ENCODE results near the gene TRRAP. TPM values are rescaled to one million over a fixed set of nuclear protein-coding genes. Genes with fewer than 3 reads are reported as not detected.

The TRRAP gene
- total RNA-seq, 1 experiment from 2014 or later = 55.8 TPM

- Histone ChIP-seq H3K27ac (peak overlapping the region; percentile 52), H3K36me3 (ENCODE audit: low read depth) (peaks cover 56% of the 10 kb centered on the region)
- intact Hi-C loops (cut with micrococcal nuclease; ENCODE audit: unreplicated experiment) = no loop called here
These were observed 172.6 kb downstream of the TRRAP start for GRCh38 chr7:99050971-99051370.

GRCh38 chr7:99054781-99055180 lies 176.4 kb downstream of the TRRAP start:
- Histone ChIP-seq H3K9me3 (ENCODE audit: insufficient read depth, low read depth) (no peaks in the 10 kb centered on the region), H3K9me2 (ENCODE audit: insufficient read depth) (no peaks in the 10 kb centered on the region; the same call in 1 of the 2 replicates), H3K27ac (no peak overlapping the region), H3K27me3 (ENCODE audit: insufficient read depth, low read depth) (no peaks in the 10 kb centered on the region), H3K4me1 (replicated peaks; ENCODE audit: insufficient read depth) (peaks cover 18% of the 10 kb centered on the region), H3F3A (ENCODE audit: insufficient read depth, low read depth) (peaks cover 59% of the 10 kb centered on the region), H3K36me3 (ENCODE audit: low read depth) (peaks cover 56% of the 10 kb centered on the region), H3K4me3 (no peak overlapping the region), H4K20me1 (ENCODE audit: insufficient read depth) (peaks cover 7% of the 10 kb centered on the region; the same call in 1 of the 2 replicates), H3K4me2 (no peak overlapping the region), H2AFZ (no peak overlapping the region), H3K79me2 (ENCODE audit: low read depth) (peaks cover 16% of the 10 kb centered on the region)
- BruUV-seq (replicated peaks) = no TSS peak
- ChIA-PET POLR2A (ENCODE audit: unreplicated experiment) (no interaction called here), CTCF (no interaction called here)
- intact Hi-C loops (cut with micrococcal nuclease; ENCODE audit: unreplicated experiment) = no loop called here
- DNase-seq = no peak
- no peak for TF ChIP-seq EZH2 (IDR thresholded peaks at IDR 0.05; ENCODE audit: low read depth)
- TF ChIP-seq CTCF (conservative IDR thresholded peaks at IDR 0.05) = no peak

More at GRCh38 chr7:99050971-99051370, 172.6 kb downstream of the TRRAP start:
- Histone ChIP-seq H2AFZ (no peak overlapping the region), H3K9me2 (ENCODE audit: insufficient read depth) (no peaks in the 10 kb centered on the region; the same call in 1 of the 2 replicates), H3K4me3 (no peak overlapping the region), H4K20me1 (ENCODE audit: insufficient read depth) (0 out of 2 replicates have a peak, but pooled peaks cover 2% of the 10 kb centered on the region), H3K9me3 (ENCODE audit: insufficient read depth, low read depth) (no peaks in the 10 kb centered on the region), H3K79me2 (ENCODE audit: low read depth) (peaks cover 27% of the 10 kb centered on the region), H3F3A (ENCODE audit: insufficient read depth, low read depth) (peaks cover 76% of the 10 kb centered on the region; the same call in 1 of the 2 replicates), H3K4me2 (no peak overlapping the region; the same call in 1 of the 2 replicates), H3K4me1 (replicated peaks; ENCODE audit: insufficient read depth) (peaks cover 18% of the 10 kb centered on the region), H3K27me3 (ENCODE audit: insufficient read depth, low read depth) (no peaks in the 10 kb centered on the region)
- CTCF ChIA-PET = interaction anchor here (0.7 kb wide), 1 partner anchor 28 kb away, joined by 3 read pairs; no protein-coding TSS in a partner anchor
- BruUV-seq (replicated peaks) = no TSS peak
- no peak for DNase-seq
- POLR2A ChIA-PET (ENCODE audit: unreplicated experiment) = no interaction called here
- TF ChIP-seq EZH2 (IDR thresholded peaks at IDR 0.05; ENCODE audit: low read depth) (no peak), CTCF (conservative IDR thresholded peaks at IDR 0.05) (no peak)

DNA sequence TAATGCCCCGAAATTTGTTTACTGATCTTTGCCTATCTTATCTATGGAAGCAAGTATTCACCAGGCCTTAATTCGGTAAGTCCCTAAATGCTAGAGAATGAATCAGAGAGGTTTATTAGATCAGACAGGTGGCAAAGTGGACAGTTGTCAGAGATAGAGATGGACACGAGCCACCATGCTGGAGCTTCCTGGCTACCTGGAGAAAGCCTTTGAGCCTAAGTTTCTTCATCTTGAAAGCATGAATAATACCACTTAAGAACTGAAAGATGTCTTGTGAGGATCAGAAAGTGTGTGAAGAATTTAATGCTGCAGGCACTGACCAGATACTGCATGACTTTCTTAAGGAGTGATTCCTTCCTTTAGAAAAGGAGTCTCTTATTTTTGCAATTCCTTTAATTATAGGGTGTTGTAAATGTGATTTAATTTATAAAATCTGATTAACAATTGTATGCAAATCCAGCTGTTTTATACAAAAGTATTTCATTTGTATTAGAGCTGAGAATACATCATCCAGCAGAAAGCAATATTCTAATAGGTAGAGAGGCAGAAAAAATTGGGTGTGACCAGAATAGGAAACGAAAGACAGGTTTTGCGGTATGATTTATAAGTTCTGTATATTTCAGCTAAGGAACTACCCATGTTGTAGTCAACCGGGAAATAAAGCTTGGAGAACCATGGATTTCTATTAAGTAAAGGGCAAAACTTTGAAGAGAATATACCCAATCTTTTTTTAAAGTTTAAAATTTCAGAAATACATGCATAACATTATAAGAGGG lies 182.9 kb downstream of the TRRAP start:
- no peak overlapping the region for H3K4me2 ChIP-seq
- H3K79me2 ChIP-seq (ENCODE audit: low read depth) = peaks cover 57% of the 10 kb centered on the region
- intact Hi-C loops (cut with micrococcal nuclease; ENCODE audit: unreplicated experiment) = no loop called here
- H3K4me3 ChIP-seq = no peak overlapping the region
- no peaks in the 10 kb centered on the region for H3K4me1 ChIP-seq (replicated peaks; ENCODE audit: insufficient read depth)
- DNase-seq = no peak
- H3K9me2 ChIP-seq (ENCODE audit: insufficient read depth) = no peaks in the 10 kb centered on the region
- H3K36me3 ChIP-seq (ENCODE audit: low read depth) = peaks cover 29% of the 10 kb centered on the region
- H3K27ac ChIP-seq = peak overlapping the region; percentile 27; the same call in 1 of the 2 replicates
- no peak overlapping the region for H2AFZ ChIP-seq
- ChIA-PET POLR2A (ENCODE audit: unreplicated experiment) (no interaction called here), CTCF (interaction anchor here (0.6 to 0.8 kb wide), 2 partner anchors 10 to 30 kb away, joined by 3 to 5 read pairs; no protein-coding TSS in a partner anchor)
- TF ChIP-seq EZH2 (IDR thresholded peaks at IDR 0.05; ENCODE audit: low read depth) (no peak), CTCF (conservative IDR thresholded peaks at IDR 0.05) (no peak)
- H3K27me3 ChIP-seq (ENCODE audit: insufficient read depth, low read depth) = no peaks in the 10 kb centered on the region
- peaks cover 50% of the 10 kb centered on the region for H4K20me1 ChIP-seq (ENCODE audit: insufficient read depth)
- BruUV-seq (replicated peaks) = no TSS peak
- peaks cover 56% of the 10 kb centered on the region for H3F3A ChIP-seq (ENCODE audit: insufficient read depth, low read depth)
- H3K9me3 ChIP-seq (ENCODE audit: insufficient read depth, low read depth) = no peaks in the 10 kb centered on the region

Small RNA genes lying within 50 kb of the gene (microRNA-seq; reads per million reads assigned to microRNA genes)
- 2.7 reads per million for gene MIR3609 (ENCODE audit: borderline number of aligned reads, borderline replicate concordance)

Other genes with a start within 250 kb of the TRRAP start
- gene TMEM130, start 8.5 kb upstream of the TRRAP start, total RNA-seq (2021) = 2.1 and 3.8 TPM in 2 replicates